GM12874 (cell line): Measurements from ENCODE around the gene MPPED2.

Source experiments
- TF ChIP-seq, protein P1 (sequence below): IDR thresholded peaks from 2 replicates; pipeline ENCODE4 v1.5.1; 2011; ENCODE audit warnings: low read depth, mild to moderate bottlenecking, control low read depth, low read length, moderate library complexity; ENCODE audit not compliant: insufficient read depth

MPPED2 gene

DNA sequence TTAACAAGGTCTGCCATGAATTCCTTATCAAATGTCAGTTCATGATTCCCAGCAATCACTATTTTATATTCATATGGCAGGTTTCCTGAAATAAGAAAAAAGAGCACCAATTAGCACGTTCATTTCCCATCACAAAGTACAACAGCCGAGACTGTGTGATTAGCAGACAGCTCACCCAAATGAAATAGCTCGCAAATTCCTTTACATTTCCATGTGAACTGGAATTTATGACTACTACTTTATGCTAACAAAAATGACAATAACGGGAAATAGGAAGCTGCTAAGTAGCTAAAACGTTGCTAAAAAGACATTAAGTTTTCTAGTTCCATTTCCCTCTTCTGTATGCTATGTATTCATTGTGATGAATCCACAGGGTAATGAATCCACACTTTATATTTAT is 90.7 kb downstream of the MPPED2 start:
- TF ChIP-seq, protein P1, sequence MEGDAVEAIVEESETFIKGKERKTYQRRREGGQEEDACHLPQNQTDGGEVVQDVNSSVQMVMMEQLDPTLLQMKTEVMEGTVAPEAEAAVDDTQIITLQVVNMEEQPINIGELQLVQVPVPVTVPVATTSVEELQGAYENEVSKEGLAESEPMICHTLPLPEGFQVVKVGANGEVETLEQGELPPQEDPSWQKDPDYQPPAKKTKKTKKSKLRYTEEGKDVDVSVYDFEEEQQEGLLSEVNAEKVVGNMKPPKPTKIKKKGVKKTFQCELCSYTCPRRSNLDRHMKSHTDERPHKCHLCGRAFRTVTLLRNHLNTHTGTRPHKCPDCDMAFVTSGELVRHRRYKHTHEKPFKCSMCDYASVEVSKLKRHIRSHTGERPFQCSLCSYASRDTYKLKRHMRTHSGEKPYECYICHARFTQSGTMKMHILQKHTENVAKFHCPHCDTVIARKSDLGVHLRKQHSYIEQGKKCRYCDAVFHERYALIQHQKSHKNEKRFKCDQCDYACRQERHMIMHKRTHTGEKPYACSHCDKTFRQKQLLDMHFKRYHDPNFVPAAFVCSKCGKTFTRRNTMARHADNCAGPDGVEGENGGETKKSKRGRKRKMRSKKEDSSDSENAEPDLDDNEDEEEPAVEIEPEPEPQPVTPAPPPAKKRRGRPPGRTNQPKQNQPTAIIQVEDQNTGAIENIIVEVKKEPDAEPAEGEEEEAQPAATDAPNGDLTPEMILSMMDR, result no peak

- TF ChIP-seq, protein P1, result no peak
Measured at GRCh38 chr11:30489511-30489910, 96.6 kb downstream of the MPPED2 start.

GRCh38 chr11:30489076-30489475 is 97.1 kb downstream of the MPPED2 start:
- TF ChIP-seq, protein P1, result no peak

DNA sequence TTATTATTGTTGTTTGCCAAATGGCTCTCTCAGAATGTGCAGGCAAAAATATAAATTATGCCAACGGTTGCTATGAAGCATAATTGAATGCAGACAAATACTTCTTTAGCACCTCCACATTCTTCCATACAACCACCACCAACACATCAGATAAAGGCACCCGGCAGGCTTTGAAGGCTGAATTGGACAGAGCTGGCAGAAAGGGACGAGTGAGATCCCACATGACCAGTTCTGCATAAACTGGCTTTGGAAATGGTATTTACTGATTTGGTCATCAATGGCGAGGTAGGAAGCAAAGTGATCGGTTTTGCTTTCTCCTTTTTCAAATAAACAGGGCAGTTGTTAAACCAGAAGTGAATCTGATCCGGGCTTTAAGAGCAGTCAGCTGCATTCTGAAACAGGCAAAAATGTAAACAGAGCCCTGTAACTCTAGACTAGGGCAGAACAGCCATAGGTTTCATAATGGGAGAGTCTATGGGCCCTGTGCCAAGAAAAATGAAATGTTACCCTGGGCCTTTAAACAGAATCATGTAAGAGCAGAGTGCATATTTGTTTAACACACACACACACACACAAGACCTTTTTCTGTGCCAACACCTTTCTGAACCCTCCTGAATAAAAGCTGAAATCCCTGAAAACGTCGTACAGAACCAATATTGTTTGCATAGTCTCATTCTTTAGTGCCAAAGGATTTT is 97.7 kb downstream of the MPPED2 start:
- TF ChIP-seq, protein P1, result no peak

DNA sequence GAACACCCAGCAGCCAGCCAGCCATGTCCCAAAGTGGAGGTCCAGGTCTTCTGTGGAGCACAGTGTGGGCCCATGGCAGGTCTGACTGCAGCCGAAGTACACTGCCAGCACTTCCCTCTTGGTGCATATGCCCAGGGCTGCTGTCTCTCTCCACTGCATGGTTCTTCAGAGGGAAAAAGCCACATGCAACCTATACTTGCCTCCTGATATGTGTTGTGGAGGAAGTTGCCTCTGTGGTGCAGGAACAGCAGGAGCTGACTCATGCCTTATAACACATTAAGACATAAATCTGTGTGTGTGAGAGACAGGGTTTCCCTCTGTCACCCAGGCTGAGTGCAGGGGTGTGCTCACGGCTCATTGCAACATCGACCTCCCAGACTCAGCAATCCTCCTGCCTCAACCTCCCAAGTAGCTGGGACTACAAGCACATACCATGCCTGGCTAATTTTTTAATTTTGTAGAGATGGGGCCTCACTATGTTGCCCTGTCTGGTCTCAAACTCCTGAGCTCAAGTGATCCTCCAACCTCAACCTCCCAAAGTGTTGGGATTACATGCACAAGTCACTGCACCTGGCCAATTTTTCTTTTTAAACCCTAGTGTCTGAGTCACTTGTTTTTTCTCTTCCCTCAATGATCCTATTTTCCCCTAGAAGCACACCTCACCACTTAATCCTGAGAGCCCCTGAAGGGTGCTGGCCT is 98.8 kb downstream of the MPPED2 start:
- TF ChIP-seq, protein P1, result no peak

DNA sequence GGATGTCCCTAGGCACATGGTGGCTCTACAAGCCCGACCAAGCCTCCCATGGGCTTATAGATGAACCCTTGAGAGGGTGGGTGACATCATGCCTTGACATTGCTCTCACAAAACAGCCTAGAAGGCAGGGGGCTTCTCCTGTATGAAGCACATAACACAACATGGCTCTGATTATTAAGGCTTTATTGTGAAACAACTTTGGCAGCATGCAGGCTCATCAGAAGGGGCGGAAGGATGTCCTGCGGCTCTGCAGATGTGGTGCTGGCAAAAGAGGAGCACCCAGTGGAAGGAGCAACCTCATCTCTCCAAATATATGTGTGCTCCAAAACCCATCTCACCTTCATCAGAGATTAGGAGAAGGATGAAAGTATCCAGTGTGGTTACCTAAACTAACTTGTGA is 100.4 kb downstream of the MPPED2 start:
- TF ChIP-seq, protein P1, result no peak

DNA sequence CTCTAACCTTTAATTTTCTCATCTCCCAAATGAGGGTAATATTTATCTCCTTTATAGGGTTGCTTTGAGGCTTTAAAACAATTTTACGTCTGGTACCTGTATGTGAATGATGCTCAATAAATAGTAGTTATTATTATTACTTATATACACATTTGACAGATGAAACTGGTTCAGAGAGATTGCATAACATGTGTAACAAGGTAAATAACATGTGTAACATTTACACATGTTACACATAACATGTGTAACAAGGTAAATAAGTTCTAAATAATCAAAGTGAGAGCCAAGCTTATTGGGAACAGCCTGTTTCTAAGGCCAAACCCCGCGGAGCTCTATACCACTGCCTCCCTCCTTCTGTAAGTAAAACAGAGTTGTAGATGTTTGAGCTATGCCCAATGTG is 100.9 kb downstream of the MPPED2 start:
- TF ChIP-seq, protein P1, result no peak
